GM19043 (cell line): ENCODE results near the gene QRICH1.

Source experiments
- ATAC-seq: cut with Tn5 transposase; IDR thresholded peaks from one replicate; pipeline ENCODE4 v1.9.1; 2021; ENCODE audit warnings: low read depth; ENCODE audit not compliant: unreplicated experiment

The QRICH1 gene

GRCh38 chr3:49093853-49094767, at the start of gene QRICH1:
Gene QRICH1 (minus strand): TSS chr3:49094071. CDS start chr3:49077017, 17,054 bp downstream.
- ATAC-seq, result peak; percentile 65

DNA sequence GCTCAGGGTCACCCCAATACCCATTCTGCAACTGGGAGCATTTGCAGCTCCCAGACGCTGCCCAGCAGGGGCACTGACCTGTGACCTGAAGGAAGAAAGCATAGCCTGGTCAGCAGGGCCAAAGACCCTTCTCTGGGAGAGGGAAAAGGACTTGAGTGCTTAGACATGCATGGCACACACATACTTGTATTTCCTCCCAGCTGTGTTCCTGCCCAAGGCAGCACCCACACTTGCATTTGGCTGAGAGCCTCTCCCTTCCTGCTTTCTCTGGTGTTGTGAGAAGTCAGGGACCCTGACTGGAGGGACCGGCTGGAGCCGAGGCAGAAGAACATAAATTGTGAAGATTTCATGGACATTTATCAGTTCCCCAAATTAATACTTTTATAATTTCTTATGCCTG, 46.2 kb upstream of the QRICH1 start:
- ATAC-seq, result no peak

- ATAC-seq, result no peak
Observed at GRCh38 chr3:49135499-49135898, 41.6 kb upstream of the QRICH1 start.

GRCh38 chr3:49134471-49135265, 40.8 kb upstream of the QRICH1 start:
- no peak for ATAC-seq

- ATAC-seq, result no peak
Observed at GRCh38 chr3:49133226-49133951, 39.5 kb upstream of the QRICH1 start.

DNA sequence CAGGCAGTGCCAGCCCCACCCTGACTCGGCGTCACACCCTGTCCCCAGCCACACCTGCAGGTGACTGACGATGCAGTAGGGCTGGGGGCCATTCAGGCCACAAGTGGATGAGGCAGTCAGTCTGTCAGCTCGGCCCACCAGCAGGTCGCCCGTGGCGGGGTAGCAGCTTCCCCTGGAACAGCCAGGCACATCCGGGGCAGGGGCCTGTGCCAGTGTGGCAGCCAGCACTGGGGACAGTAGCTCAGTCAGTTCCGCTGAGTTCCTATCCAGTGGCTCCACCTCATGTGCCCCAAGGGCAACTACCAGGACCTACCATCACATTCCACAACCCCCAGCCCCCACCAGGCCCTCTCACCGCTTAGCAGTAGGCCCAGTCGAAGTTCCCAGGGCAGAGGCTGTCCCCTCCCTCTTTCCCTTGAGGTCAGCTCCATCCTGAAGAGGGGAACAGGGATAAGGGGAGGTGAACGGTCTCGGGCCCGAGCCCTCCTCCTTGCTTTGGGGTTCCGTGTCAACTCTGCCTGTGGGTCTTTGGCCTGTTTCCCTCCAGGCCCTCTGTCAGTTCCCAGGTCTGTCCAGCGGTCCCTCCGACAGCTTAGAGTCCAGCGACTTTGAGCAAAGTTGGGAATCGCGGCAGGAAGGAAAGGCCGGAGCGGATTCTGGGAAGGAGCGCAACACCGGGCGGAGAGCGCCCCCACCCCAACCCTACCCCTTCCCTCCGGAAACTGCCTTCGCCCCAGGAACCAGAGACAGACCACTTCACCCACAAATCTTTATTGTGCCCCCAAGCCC, 38.8 kb upstream of the QRICH1 start, which contains the start of gene LAMB2:
Gene LAMB2, minus strand, starts transcription at position 614 of the 789 bp plus-strand sequence. Its CDS starts 183 bp downstream, at position 431.
- no peak for ATAC-seq

- no peak for ATAC-seq
Observed at GRCh38 chr3:49132073-49132436, 38.2 kb upstream of the QRICH1 start.

DNA sequence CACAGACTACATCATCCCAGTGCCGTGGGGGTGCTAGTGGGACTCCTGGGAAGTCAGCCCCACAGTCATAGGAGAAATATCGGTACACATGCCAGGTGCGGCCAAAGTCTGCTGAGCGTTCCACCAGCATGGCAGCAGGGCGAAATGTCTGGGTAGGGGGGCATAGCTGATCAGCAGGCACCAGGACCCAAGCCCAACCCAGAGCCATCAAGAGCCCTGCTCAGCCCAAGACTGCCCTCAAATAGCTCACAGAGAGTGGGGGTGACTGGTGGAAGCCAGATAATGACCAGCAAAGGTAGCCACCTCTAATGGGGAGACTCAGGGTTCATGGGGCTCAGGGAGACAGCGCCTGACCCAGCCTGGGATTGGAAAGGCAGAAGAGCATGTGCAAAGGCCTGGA, 37.7 kb upstream of the QRICH1 start:
- ATAC-seq, result no peak

GRCh38 chr3:49131040-49131439, 37.2 kb upstream of the QRICH1 start:
- no peak for ATAC-seq

DNA sequence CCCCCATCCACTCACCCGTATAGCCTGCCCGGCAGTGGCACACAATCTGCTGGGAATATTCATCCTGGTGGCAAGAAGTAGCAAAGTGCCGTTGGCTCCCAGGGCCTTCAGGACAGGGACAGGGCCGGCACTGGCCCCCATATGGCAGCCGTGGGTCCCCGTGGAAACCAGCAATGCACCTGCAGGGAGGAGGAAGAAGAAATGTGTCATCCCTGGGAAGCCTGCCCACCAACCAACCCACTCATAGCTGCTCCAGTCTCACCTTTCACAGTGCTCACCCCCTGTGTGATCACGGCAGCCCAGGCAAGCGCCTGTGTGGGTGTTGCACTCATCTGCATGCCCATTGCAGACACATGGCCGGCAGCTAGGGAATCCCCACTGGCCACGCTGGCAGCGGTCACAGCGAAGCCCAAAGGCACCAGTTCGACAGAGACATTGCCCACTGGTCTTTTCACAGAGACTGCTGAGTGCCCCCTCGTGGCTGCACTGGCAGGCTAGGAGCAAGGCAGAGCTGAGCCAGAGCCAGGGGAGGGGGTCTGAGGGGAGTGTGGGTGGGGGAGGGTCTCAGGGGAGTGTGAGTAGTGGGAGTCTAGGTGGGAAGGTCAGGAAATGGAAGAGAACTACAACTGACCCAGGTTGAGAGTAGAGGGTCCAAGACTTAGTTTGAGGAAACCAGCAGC, 31.3 kb upstream of the QRICH1 start:
- ATAC-seq, result no peak

GRCh38 chr3:49124203-49124602, 30.3 kb upstream of the QRICH1 start:
- ATAC-seq, result no peak

DNA sequence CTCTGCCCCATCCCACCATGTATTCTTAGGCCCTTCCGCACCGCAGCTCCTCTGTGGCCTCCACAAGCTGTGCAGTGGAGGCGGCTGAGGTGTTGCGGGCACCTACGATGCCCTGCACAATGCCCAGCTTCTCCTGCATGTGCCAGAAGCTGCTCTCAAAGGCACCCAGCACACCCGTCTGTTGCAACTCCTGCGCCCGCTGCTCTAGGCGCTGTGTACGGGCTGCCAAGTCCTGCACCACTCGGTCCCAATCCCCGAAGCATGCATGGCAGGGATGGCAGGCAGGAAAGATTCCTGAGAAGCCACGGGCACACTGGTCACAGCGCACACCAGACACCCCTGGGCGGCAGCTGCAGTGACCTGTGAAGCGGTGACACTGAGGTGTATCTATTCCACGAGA, 29.8 kb upstream of the QRICH1 start:
- no peak for ATAC-seq

DNA sequence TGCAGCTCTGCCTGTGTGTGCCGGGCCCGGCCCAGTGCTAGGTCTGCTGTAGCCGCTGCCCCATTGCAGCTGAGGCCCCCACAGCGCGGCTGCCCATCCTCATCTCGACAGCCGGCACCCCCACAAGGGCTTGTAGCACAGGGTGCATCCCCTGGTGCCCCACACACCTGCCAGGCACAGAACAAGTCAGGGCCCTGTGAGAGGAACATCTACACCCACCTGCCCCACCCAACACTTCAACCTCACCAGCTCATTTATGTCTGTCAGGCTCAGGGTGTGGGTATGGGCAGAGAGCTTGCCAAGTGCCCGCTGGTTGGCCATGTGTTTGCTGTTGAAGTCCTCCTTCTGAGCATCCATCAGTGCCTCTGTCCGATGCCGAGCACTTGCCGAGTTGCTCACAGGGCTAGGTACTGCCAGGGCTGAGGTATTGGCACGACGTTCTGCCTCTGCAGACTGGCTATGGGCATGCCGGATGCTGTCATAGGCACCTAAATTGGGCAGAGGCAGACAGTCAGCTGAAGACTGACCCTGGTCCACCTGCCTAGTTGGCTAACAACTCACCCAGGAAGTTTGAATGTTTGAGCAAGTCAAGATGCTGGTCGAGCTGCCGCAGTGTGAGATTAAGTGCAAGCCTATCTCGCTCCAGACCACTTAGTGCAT, 29.1 kb upstream of the QRICH1 start:
- no peak for ATAC-seq

GRCh38 chr3:49122451-49122850, 28.6 kb upstream of the QRICH1 start:
- ATAC-seq, result no peak

- no peak for ATAC-seq
Observed at GRCh38 chr3:49122022-49122421, 28.2 kb upstream of the QRICH1 start.

DNA sequence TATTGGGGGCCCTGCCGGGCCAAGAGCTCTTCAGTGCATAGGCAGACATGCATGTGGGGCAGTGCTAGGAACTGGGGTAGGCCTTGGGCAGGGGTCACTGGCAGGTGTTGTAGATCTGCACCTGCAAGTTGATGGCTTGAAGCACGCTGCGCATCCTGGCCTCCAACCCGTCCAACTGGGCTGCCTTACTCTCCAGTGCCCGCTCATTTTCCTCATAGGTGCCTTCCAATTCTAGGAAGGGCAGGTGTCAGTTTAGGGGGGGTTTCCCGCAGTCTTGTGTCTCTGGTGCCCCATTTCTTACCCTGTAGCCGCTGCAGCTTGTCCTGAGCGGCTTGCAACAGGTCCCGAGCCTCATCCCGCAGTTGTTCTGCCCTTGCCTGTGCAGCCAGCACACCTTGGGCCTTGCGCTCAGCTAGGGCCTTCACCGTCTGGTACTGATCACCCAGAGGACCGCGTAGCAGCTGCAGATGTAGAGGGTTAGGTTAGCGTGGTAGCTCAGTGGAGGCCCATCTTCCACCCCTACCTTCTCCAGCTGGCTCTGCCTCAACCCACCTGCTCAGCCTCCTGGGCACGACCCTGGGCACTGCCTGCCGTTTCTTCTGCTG, 27.4 kb upstream of the QRICH1 start:
- ATAC-seq, result no peak

- ATAC-seq, result peak; percentile 89
Observed at GRCh38 chr3:49120438-49121131, 26.7 kb upstream of the QRICH1 start, which contains the start of gene USP19. Gene USP19 (minus strand): TSS chr3:49120823. CDS start chr3:49119145, 1,678 bp downstream.

DNA sequence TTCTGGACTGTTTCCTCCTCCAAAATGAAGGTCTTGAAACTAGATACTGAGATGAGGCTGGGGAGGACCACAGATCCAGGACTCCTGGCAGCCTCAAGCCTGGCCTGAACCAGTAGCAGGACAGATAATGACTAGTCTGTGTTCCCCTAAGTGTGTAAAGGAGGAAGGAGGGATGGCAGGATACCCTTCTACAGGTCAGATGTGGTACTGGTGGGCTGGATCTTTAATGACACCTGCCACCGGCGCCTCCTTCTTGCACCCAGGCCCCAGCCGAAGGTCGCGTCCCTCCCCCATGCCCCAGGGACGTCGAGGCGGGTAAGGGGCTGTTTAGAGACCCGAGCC, 26.2 kb upstream of the QRICH1 start:
- no peak for ATAC-seq
